Measurements from ENCODE around the gene EHBP1L1. TPM values are rescaled to one million over a fixed set of nuclear protein-coding genes. Genes with fewer than 3 reads are reported as not detected.

Gene EHBP1L1
- total RNA-seq, 4 donors from 2014 or later: 87.3 to 186 (median 110) TPM

- 54 to 63% methylated on average over 8 to 9 of the region's 9 CpGs for WGBS, 2 donors
- peaks cover 0 to 91% (median 42%) of the 10 kb centered on the region in 4 donors for H3K4me1 ChIP-seq
- no peaks in the 10 kb centered on the region for H3K27me3 ChIP-seq
- peak overlapping the region in 2 of 4 donors; percentile 79 to 83 for H3K27ac ChIP-seq
- TF ChIP-seq POLR2A (IDR thresholded peaks at IDR 0.05) (no peak), EP300 (IDR thresholded peaks at IDR 0.05) (no peak), CTCF (IDR thresholded peaks at IDR 0.05) (no peak)
- no peak for DNase-seq (ENCODE audit: low spot score in 2 of 2)
- peaks cover 0 to 50% (median 0%) of the 10 kb centered on the region in 3 donors for H3K36me3 ChIP-seq
- H3K9me3 ChIP-seq: no peaks in the 10 kb centered on the region
- no peak overlapping the region for H3K4me3 ChIP-seq
Measured at GRCh38 chr11:65589444-65590239, 13.8 kb downstream of the EHBP1L1 start.

GRCh38 chr11:65590240-65590738, 14.4 kb downstream of the EHBP1L1 start:
- Histone ChIP-seq H3K9me3 (no peaks in the 10 kb centered on the region), H3K4me3 (no peak overlapping the region), H3K36me3 (peaks cover 0 to 46% (median 0%) of the 10 kb centered on the region in 3 donors), H3K27ac (peak overlapping the region in 2 of 4 donors; percentile 16 to 85), H3K4me1 (peaks cover 0 to 94% (median 44%) of the 10 kb centered on the region in 4 donors), H3K27me3 (no peaks in the 10 kb centered on the region)
- TF ChIP-seq CTCF (IDR thresholded peaks at IDR 0.05): no peak
- TF ChIP-seq EP300 (IDR thresholded peaks at IDR 0.05): no peak
- no peak for TF ChIP-seq POLR2A (IDR thresholded peaks at IDR 0.05)
- WGBS, 2 donors: 45 to 46% methylated on average over 8 of the region's 8 CpGs
- no peak for DNase-seq (ENCODE audit: low spot score in 2 of 2)

GRCh38 chr11:65591939-65592857, 16.3 kb downstream of the EHBP1L1 start:
- peak overlapping the region; percentile 16 to 85 (median 66) for H3K27ac ChIP-seq
- H3K4me3 ChIP-seq: peak overlapping the region in 3 of 4 donors; percentile 3 to 43 (median 22)
- DNase-seq (ENCODE audit: low spot score in 2 of 2): peak in 1 of 2 donors; percentile 55
- H3K27me3 ChIP-seq: no peaks in the 10 kb centered on the region
- WGBS, 2 donors: 60 to 73% methylated on average over 41 to 76 of the region's 106 CpGs
- H3K9me3 ChIP-seq: no peaks in the 10 kb centered on the region
- H3K4me1 ChIP-seq: peaks cover 0 to 83% (median 38%) of the 10 kb centered on the region in 4 donors
- peaks cover 0 to 44% (median 0%) of the 10 kb centered on the region in 3 donors for H3K36me3 ChIP-seq
- TF ChIP-seq CTCF (IDR thresholded peaks at IDR 0.05) (peak in 2 of 5 experiments; percentile 14 to 25), POLR2A (IDR thresholded peaks at IDR 0.05) (peak in 1 of 2 donors; percentile 21), EP300 (IDR thresholded peaks at IDR 0.05) (no peak)

- H3K36me3 ChIP-seq: peaks cover 2 to 52% (median 5%) of the 10 kb centered on the region in 3 donors
- DNase-seq (ENCODE audit: low spot score in 2 of 2): no peak
- no peaks in the 10 kb centered on the region for H3K9me3 ChIP-seq
- peak overlapping the region; percentile 46 to 85 (median 66) for H3K27ac ChIP-seq
- 77 to 83% methylated on average over 20 of the region's 22 CpGs for WGBS, 2 donors
- no peaks in the 10 kb centered on the region for H3K27me3 ChIP-seq
- no peak overlapping the region for H3K4me3 ChIP-seq
- H3K4me1 ChIP-seq: peaks cover 0 to 75% (median 30%) of the 10 kb centered on the region in 4 donors
- TF ChIP-seq CTCF (IDR thresholded peaks at IDR 0.05) (no peak), EP300 (IDR thresholded peaks at IDR 0.05) (no peak), POLR2A (IDR thresholded peaks at IDR 0.05) (no peak)
Measured at GRCh38 chr11:65592858-65593517, 17.1 kb downstream of the EHBP1L1 start.

Data from tibial nerve (tissue), 4 donors.